ENCODE measurements around the gene CABLES1. TPM values are rescaled to one million over a fixed set of nuclear protein-coding genes. Genes with fewer than 3 reads are reported as not detected.

The CABLES1 gene
- total and polyA plus RNA-seq, 2 of the 4 experiments (the other 2 are of a cell fraction), result 4.7 to 5.7 TPM

- Histone ChIP-seq H2BK20ac (ENCODE audit: low read depth, low read length) (no peak overlapping the region), H3K4me2 (ENCODE audit: low read depth, low read length) (no peak overlapping the region), H3K27me3 (ENCODE audit: control insufficient read depth, insufficient read depth, low read length) (no peaks in the 10 kb centered on the region), H3K9me1 (ENCODE audit: insufficient read depth, low read length) (no peaks in the 10 kb centered on the region; the same call in none of the 2 replicates), H2AK5ac (ENCODE audit: low read depth, low read length) (no peak overlapping the region), H3K9ac (ENCODE audit: low read depth, low read length) (no peak overlapping the region), H3K4me1 (ENCODE audit: control insufficient read depth, insufficient read depth, low read length) (peaks cover 3% of the 10 kb centered on the region), H3K14ac (replicated peaks; ENCODE audit: low read depth, low read length) (no peak overlapping the region), H2BK120ac (ENCODE audit: low read depth, low read length) (no peak overlapping the region), H2AFZ (replicated peaks; ENCODE audit: low read length, poor library complexity) (no peak overlapping the region), H3K36me3 (ENCODE audit: control insufficient read depth, insufficient read depth, low read length) (peaks cover 5% of the 10 kb centered on the region; the same call in 1 of the 2 replicates), H3K4ac (ENCODE audit: low read depth, low read length) (no peak overlapping the region), H4K5ac (ENCODE audit: low read depth, low read length) (no peak overlapping the region), H4K8ac (ENCODE audit: low read depth in 2 of 2, low read length in 2 of 2) (no peak overlapping the region), H2BK15ac (ENCODE audit: low read depth, low read length) (no peak overlapping the region), H3K9me3 (ENCODE audit: control insufficient read depth, insufficient read depth, low read length) (no peaks in the 10 kb centered on the region), H3K4me3 (ENCODE audit: insufficient read depth, low read depth, low read length) (no peak overlapping the region), H3K18ac (ENCODE audit: low read depth, low read length) (no peak overlapping the region), H4K20me1 (ENCODE audit: insufficient read depth, low read length) (peaks cover 55% of the 10 kb centered on the region), H3K79me1 (ENCODE audit: low read depth in 1 of 2, low read length in 2 of 2) (peaks cover 19 to 75% of the 10 kb centered on the region in 2 experiments), H3K56ac (ENCODE audit: extremely low read depth, insufficient read depth, low read length) (no peak overlapping the region), H4K91ac (ENCODE audit: insufficient read depth, low read depth, low read length) (no peak overlapping the region), H3K27ac (ENCODE audit: insufficient read depth, low read length) (no peak overlapping the region), H2AK9ac (replicated peaks; ENCODE audit: low read depth, low read length, poor library complexity) (no peak overlapping the region), H3K23ac (ENCODE audit: low read depth, low read length) (no peak overlapping the region), H2BK5ac (ENCODE audit: low read depth, low read length, poor library complexity, severe bottlenecking) (no peak overlapping the region)
- in situ Hi-C loops (cut with MboI; ENCODE audit: low sequenced_read_pairs) (no loop called here), intact Hi-C loops (cut with micrococcal nuclease) (loop anchor here (1.0 kb wide), 1 partner anchor 19 kb away; no protein-coding TSS in a partner anchor), dilution Hi-C loops (cut with HindIII; ENCODE audit: low sequenced_read_pairs, unreplicated experiment) (no loop called here)
- POLR2A ChIA-PET (ENCODE audit: unreplicated experiment), result no interaction called here
- no TSS peak for BruUV-seq (replicated peaks)
- DNase-seq, result no peak
- ATAC-seq (ENCODE audit: low read depth), result no peak
- no peak for TF ChIP-seq BHLHE40 (IDR thresholded peaks at IDR 0.05; ENCODE audit: low read depth, low read length)
- TF ChIP-seq CTCF (conservative IDR thresholded peaks at IDR 0.05; ENCODE audit: low read depth, low read length), result no peak
- CTCF ChIA-PET, result interaction anchor here (0.6 kb wide), 1 partner anchor 204 kb away, joined by 3 read pairs; no protein-coding TSS in a partner anchor
- 100% methylated on average over 2 of the region's 11 CpGs; no CpG with 5 or more reads in 1 of the 2 experiments for WGBS, 2 experiments (ENCODE audit: extremely low coverage in 2 of 2, insufficient read length in 1 of 2)
These were observed 28.7 kb downstream of the CABLES1 start for GRCh38 chr18:23163786-23164533.
